Body of pancreas (tissue), 4 donors: ENCODE measurements around the gene CFAP97D1.

Experiments used
- POLR2A ChIP-seq, 3 donors: fragments of 450-650 bp; IDR thresholded peaks; one replicate each; pipeline ENCODE4 v1.6.1; 2016; ENCODE audit warnings: antibody characterized with exemption in 3 of 3, mild to moderate bottlenecking in 2 of 3
- TF ChIP-seq, protein P1 (sequence below), 7 experiments: fragments of 450-650 bp in 4 of 7; fragments of 200-600 bp in 3 of 7; sonication (generic) in 3 of 7; IDR thresholded peaks; one replicate each; pipeline ENCODE4 v1.5.1; 2016 to 2019; ENCODE audit warnings: antibody characterized with exemption in 7 of 7

DNA sequence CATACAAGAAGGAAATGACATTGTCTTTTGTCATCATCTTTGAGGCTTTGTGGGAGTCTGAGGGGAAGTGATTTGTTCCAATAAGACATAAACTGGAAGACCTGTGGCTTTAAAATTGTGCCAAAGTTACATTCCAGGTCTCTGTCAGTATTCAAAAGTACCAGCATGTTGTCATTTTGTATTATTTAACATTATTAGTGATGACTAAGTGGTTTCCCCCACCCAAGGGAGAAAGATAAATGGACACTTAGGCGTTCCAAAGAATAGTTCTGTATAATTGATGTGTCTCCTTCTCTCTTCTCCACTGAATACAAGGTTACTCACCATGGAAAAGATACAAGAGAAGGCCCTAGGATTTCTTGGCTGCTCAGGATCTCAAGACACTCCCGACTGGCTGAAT lies 3.8 kb downstream of the CFAP97D1 start:
- TF ChIP-seq, protein P1, sequence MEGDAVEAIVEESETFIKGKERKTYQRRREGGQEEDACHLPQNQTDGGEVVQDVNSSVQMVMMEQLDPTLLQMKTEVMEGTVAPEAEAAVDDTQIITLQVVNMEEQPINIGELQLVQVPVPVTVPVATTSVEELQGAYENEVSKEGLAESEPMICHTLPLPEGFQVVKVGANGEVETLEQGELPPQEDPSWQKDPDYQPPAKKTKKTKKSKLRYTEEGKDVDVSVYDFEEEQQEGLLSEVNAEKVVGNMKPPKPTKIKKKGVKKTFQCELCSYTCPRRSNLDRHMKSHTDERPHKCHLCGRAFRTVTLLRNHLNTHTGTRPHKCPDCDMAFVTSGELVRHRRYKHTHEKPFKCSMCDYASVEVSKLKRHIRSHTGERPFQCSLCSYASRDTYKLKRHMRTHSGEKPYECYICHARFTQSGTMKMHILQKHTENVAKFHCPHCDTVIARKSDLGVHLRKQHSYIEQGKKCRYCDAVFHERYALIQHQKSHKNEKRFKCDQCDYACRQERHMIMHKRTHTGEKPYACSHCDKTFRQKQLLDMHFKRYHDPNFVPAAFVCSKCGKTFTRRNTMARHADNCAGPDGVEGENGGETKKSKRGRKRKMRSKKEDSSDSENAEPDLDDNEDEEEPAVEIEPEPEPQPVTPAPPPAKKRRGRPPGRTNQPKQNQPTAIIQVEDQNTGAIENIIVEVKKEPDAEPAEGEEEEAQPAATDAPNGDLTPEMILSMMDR (IDR thresholded peaks at IDR 0.05): no peak
- TF ChIP-seq POLR2A (IDR thresholded peaks at IDR 0.05): no peak
